ENCODE data around the gene ZNF382.

DNA sequence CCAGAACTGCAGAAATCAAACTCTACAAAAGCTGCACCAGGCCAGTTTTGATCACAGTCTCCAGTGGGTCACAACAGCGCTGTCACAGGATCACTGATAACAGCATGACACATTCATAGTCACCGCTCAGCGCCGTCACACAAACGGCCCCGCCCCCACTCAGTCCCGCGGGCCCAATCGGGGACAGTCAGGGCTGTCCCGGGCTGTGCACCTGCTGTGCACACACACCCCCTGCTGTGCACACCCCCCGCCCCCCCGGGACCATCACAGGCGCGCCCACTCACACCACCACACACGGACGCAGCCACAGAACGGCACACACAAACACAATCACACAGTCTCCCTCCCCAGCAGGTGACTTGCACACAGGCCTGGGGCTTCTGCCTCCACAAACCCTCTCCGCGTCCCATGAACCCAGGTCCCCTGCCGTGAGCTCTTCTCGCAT, 435 bp upstream of the ZNF382 start:
- TF ChIP-seq, protein P1, sequence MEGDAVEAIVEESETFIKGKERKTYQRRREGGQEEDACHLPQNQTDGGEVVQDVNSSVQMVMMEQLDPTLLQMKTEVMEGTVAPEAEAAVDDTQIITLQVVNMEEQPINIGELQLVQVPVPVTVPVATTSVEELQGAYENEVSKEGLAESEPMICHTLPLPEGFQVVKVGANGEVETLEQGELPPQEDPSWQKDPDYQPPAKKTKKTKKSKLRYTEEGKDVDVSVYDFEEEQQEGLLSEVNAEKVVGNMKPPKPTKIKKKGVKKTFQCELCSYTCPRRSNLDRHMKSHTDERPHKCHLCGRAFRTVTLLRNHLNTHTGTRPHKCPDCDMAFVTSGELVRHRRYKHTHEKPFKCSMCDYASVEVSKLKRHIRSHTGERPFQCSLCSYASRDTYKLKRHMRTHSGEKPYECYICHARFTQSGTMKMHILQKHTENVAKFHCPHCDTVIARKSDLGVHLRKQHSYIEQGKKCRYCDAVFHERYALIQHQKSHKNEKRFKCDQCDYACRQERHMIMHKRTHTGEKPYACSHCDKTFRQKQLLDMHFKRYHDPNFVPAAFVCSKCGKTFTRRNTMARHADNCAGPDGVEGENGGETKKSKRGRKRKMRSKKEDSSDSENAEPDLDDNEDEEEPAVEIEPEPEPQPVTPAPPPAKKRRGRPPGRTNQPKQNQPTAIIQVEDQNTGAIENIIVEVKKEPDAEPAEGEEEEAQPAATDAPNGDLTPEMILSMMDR (IDR thresholded peaks at IDR 0.05; ENCODE audit: low read length), result no peak
- no peak for TF ChIP-seq EZH2 (optimal IDR thresholded peaks at IDR 0.05; ENCODE audit: low read depth, low read length)
- no peak for TF ChIP-seq EZH2phosphoT487 (IDR thresholded peaks at IDR 0.05; ENCODE audit: low read length)
